Measurements from ENCODE around the gene MRPS10. TPM values are rescaled to one million over a fixed set of nuclear protein-coding genes. Genes with fewer than 3 reads are reported as not detected.

Gene MRPS10
- total RNA-seq = 26.8 TPM

DNA sequence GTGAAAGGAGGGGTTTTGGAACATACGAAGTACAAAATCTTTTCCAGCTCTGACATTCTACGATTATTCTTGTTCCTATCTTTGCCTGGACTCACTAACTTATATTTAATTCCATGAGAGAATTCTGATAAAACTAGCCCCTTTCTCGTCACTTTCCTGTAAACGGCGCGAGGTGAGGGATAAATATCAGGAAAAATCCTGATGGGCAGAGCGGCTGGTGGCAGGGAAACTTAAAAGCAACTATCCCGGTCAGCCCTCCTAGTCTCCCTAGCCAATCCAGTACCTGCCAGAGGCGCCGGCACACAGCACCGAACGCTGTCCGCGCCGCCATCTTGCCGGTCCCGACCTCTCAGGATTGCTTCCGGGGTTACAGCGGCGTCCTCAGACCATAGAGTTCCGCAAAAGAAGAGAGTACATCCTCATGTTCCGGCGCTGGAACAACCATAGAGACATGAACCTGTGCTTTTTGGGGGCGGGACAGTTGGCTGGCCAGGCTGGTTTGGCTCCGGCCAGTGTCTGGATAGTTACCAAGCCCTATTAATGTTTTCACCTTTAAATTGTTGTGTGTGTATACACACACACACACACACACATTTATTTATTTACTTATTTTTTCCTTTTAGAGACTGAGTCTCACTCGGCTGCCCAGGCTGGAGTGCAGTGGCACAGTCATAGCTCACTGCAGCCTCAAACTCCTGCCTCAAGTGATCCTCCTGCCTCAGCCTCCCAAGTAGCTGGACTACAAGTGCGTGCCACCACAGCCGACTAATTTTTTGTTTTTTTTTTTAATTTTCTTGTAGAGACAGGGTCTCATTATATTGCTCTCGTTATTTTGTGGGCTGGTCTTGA, at the start of gene MRPS10:
MRPS10 (minus strand) TSS at position 343 of the 849 bp plus-strand sequence; CDS start at position 331, 12 bp downstream.
- H3K4me3 ChIP-seq (ENCODE audit: low read length) = peak within 1 kb of the TSS; percentile 88
- no peaks in the 10 kb centered on the region for H3K9me3 ChIP-seq (ENCODE audit: low read depth, low read length)
- no peaks in the 10 kb centered on the region for H3K27me3 ChIP-seq (ENCODE audit: insufficient read depth, low read length)
- H3K4me1 ChIP-seq (ENCODE audit: insufficient read depth, low read length) = peaks cover 29% of the 10 kb centered on the region

DNA sequence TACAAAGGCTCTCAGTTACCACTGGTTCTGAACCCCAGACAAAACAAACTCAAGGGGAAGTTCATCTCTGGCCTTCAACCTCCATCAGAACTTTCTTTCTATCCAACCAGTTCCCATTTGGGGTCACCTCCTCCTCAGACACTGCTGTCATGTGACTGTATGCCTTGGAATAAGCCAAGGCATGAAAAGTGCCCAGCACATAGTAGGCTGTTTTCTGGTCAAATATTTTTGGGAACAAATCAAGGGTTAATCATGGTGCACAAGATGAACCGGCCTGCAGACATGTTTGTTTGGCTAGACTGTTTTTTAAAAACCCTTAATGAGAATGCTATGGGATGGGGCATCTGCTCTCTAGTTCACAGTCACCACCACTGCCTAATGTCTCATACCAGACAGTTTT, 48.9 kb upstream of the MRPS10 start:
- H3K9me3 ChIP-seq (ENCODE audit: low read depth, low read length) = no peaks in the 10 kb centered on the region
- H3K4me3 ChIP-seq (ENCODE audit: low read length) = no peak overlapping the region
- H3K4me1 ChIP-seq (ENCODE audit: insufficient read depth, low read length) = no peaks in the 10 kb centered on the region
- H3K27me3 ChIP-seq (ENCODE audit: insufficient read depth, low read length) = no peaks in the 10 kb centered on the region

DNA sequence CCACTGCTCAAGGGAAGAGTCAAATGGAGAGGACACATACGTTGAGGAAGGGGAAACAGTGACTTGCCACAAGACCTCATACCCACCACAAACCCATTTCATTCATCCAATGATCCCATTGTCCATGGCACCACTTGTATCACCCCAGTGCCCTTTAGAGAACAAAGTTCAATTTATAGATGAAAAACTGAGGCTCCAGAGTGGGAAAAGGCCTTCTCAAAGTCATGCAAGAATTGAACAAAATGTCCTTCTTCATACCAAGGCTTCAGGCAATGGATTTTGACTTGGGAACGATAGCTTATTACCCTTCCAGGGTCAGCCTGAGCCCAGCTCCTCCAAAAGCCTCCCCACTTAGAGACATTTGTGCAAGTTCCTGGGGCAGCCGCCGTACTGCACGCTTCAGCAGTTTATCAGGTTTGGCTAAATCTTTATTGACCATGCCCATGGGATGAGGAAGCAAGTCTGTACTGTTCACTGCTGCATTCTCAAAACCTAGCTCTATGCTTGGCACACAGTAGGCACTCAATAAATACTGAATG, 47.3 kb upstream of the MRPS10 start:
- Histone ChIP-seq H3K4me1 (ENCODE audit: insufficient read depth, low read length) (no peaks in the 10 kb centered on the region), H3K9me3 (ENCODE audit: low read depth, low read length) (no peaks in the 10 kb centered on the region)

DNA sequence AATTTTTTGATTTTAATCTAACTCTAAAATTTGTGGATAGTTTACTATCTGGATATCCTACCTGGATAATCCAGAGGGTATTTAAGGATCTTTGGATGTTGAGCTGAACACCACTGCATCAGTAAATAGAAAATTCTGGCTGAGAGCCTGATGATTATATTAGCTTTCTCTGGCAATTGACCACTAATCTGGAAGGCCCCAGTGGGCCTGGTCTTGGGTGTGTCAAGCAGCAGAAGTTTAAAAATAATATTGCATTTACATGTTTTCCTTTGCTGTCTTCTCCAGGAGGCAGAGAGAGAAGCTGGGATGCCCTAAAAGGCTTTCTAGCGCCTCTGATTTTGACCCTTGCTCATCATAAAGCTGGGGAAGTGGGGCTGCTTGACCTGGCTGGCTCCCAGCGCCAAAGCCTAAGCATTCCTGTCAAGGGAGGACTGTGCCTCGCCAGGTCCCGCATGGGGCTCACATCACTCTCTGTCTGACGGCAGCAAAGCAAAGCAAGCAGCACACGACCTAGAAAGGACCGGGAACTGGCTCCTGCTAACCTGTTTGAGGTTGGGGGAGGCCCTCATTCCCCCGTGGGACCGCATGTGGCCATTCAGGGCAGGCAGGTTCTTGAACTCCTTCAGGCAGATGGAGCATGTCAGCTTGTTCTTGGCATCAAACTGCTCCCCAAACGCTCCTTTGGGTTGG, 46.6 kb upstream of the MRPS10 start:
- no peaks in the 10 kb centered on the region for H3K4me1 ChIP-seq (ENCODE audit: insufficient read depth, low read length)
- H3K9me3 ChIP-seq (ENCODE audit: low read depth, low read length) = no peaks in the 10 kb centered on the region
- no peak overlapping the region for H3K4me3 ChIP-seq (ENCODE audit: low read length)
- no peaks in the 10 kb centered on the region for H3K27me3 ChIP-seq (ENCODE audit: insufficient read depth, low read length)

More for the DNA sequence above, 47.3 kb upstream of the MRPS10 start:
- no peaks in the 10 kb centered on the region for H3K27me3 ChIP-seq (ENCODE audit: insufficient read depth, low read length)
- no peak overlapping the region for H3K4me3 ChIP-seq (ENCODE audit: low read length)

DNA sequence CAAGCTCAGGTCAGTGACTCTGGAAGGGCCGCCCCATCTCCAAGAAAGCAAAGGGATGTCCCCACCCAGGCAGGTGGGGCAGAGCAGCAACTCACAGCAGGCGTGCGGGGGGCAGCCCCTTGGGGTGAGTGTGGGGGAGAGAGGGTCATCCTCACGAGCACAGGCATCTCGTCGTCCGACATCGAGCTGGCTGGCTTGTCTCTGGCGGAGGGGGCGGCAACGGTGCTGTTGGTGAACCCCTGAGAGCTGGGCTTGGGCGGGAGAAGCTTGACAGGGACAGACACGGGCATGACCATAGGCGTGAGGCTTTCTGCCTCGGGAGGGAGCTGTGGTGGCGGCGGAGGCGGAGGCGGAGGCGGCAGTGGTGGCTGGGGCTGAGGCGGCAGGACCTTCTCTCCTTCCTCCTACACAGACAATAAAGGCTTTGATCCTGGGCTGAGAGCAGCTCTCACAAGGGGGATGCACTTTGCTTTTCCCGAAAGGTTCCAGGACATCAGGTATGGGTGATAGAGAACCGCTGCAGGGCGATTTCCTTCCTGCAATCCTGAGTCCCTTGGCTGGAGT, 45.6 kb upstream of the MRPS10 start:
- no peaks in the 10 kb centered on the region for H3K27me3 ChIP-seq (ENCODE audit: insufficient read depth, low read length)
- no peaks in the 10 kb centered on the region for H3K4me1 ChIP-seq (ENCODE audit: insufficient read depth, low read length)
- no peak overlapping the region for H3K4me3 ChIP-seq (ENCODE audit: low read length)
- H3K9me3 ChIP-seq (ENCODE audit: low read depth, low read length) = no peaks in the 10 kb centered on the region

DNA sequence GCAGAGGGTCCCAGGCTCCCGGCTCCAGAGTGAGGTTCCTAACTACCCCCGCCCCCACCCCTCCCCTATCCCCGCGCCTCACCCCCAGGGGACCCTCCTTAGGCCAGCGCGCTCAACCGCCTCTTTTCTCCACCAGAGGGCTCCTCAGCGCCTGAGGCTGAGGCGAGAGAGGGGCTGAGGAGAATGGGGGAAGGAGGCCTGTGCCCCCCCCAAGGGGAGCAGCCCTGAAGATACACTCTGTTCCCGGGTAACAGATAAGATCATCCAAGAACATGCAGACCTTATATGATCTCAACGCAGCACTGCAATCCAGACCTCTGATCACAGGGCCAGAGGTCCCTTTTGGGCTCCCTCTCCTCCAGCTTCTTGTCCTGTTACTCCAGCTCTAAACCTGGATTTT, 43.3 kb upstream of the MRPS10 start:
- Histone ChIP-seq H3K27me3 (ENCODE audit: insufficient read depth, low read length) (no peaks in the 10 kb centered on the region), H3K4me3 (ENCODE audit: low read length) (no peak overlapping the region), H3K4me1 (ENCODE audit: insufficient read depth, low read length) (no peaks in the 10 kb centered on the region), H3K9me3 (ENCODE audit: low read depth, low read length) (no peaks in the 10 kb centered on the region)

DNA sequence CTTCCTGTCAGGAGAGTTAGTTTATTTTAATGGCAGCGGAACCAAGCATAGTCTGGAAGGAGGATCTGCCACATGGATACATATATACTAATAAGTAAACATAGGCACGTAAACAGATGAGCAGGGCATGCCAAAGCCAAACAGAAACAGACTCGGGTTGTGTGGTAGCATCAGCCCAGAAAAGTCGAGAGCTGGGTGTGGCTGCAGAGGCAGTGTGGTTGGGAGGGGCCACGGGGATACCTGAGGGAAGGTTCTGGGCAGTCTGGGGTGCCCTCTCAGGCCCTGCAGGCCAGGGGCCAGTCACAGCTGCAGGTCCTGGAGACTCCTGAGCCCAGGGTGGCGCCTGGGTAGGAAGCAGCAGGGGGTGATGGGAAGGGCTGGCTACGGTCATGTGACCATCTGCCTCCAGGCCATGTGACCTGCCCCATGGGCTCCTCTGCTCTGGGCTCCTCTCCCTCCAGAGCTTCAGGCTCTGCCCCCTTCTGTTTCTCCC, 42.8 kb upstream of the MRPS10 start:
- no peaks in the 10 kb centered on the region for H3K27me3 ChIP-seq (ENCODE audit: insufficient read depth, low read length)
- no peak overlapping the region for H3K4me3 ChIP-seq (ENCODE audit: low read length)
- H3K4me1 ChIP-seq (ENCODE audit: insufficient read depth, low read length) = no peaks in the 10 kb centered on the region
- no peaks in the 10 kb centered on the region for H3K9me3 ChIP-seq (ENCODE audit: low read depth, low read length)

DNA sequence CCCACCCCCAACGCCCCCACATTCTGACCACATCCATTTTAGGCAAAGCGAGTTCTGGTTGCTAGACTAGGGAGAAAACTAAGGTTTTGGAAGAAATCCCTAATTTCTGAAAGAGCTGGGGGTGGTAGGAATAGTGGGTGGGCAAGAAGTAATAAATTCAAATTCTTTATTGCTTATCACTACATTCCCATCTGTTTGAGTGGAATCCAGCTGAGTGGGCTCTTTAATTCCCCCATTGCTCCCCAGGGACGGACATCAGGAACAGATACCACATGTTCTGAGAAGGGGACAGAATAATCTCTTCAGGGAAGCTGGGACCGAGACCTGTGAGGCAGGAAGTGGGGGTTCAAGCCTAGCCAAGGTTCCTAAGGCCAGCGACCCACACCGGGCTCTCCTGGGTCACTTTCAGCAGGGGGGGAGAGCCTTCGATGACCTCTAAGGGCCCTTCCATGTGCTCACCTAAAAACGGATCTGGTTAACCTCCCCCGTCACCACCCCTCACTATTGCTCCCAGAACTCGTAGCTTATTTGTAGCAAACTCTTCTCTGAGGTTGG, 42.3 kb upstream of the MRPS10 start:
- Histone ChIP-seq H3K9me3 (ENCODE audit: low read depth, low read length) (no peaks in the 10 kb centered on the region), H3K4me3 (ENCODE audit: low read length) (no peak overlapping the region), H3K27me3 (ENCODE audit: insufficient read depth, low read length) (no peaks in the 10 kb centered on the region), H3K4me1 (ENCODE audit: insufficient read depth, low read length) (no peaks in the 10 kb centered on the region)

DNA sequence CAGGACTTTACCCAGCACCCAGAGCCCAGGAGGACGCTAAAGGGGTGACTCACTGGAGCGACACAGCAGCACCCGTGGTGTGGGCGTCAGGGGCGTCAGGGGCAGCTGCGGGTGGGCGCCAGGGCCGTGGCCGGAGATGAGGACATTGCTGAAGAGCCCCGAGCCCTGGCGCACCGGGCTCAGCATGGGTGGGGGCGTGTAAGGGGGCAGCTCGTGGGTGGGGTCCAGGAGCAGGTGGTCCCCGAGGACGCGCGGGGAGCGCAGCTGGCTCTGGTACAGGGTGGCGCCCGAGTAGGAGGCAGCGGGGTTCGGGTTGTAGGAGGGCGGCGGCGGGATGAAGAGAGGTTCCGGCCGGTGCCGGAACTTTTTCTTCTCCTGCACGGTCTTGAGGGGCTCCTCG, 41.6 kb upstream of the MRPS10 start:
- Histone ChIP-seq H3K27me3 (ENCODE audit: insufficient read depth, low read length) (no peaks in the 10 kb centered on the region), H3K9me3 (ENCODE audit: low read depth, low read length) (no peaks in the 10 kb centered on the region), H3K4me1 (ENCODE audit: insufficient read depth, low read length) (no peaks in the 10 kb centered on the region), H3K4me3 (ENCODE audit: low read length) (no peak overlapping the region)

DNA sequence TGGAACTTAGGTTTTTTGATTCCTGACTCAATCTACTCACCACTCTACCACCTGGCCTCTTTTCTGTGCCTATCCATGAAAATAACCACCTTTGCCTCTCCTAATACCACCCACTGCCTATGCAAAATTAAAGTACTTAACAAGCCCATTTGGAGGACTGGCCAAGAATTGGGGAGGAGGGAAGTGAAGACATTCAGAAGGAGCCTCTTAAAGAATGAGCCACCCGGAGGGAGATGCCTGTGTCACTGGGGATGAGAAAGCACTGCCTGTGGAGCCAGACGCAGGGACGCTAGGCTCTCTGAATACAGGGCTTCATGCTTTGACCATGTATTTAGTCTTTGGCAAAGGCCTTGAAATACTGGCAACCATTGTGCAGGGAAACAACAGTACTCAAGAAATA, 40.0 kb upstream of the MRPS10 start:
- Histone ChIP-seq H3K27me3 (ENCODE audit: insufficient read depth, low read length) (no peaks in the 10 kb centered on the region), H3K4me3 (ENCODE audit: low read length) (no peak overlapping the region), H3K9me3 (ENCODE audit: low read depth, low read length) (no peaks in the 10 kb centered on the region), H3K4me1 (ENCODE audit: insufficient read depth, low read length) (no peaks in the 10 kb centered on the region)

DNA sequence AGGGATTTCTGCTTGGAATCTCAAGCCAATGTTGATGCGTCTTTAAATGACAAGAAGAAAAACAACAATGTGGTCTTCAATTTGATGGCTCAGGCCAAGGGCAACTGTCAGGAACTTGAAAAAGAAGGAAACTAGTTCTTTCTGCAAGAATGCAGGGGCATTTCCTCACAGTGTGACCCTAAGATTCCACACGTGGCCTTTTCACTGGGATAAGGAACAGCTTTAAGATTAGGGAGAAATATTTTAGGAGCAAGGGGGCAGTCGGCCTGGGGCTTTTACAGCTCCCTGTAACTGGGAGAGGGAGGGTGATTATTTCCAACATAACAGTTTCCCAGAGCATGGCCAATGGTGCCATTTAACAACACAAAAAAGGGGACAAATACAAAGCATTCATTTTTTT, 39.4 kb upstream of the MRPS10 start:
- no peaks in the 10 kb centered on the region for H3K4me1 ChIP-seq (ENCODE audit: insufficient read depth, low read length)
- no peak overlapping the region for H3K4me3 ChIP-seq (ENCODE audit: low read length)
- H3K27me3 ChIP-seq (ENCODE audit: insufficient read depth, low read length) = no peaks in the 10 kb centered on the region
- H3K9me3 ChIP-seq (ENCODE audit: low read depth, low read length) = no peaks in the 10 kb centered on the region

DNA sequence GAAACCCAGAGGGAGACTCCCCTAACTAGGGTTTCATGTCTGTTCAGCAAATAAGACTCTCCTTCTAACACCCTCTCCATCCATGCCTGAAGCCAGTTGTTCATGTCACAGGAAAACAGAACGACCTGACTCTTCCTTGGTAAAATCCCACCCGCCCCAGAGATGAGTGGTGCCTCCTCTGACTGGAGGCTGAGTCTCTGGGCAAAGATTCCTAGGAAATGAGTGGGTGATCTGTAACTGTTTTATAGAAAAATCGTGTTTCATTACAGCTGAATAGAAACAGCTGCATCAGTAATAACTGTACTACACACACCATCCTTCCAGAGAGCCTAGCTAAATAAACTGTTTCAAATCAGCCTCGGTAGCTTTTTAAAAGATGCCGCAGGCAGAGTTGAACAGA, 37.4 kb upstream of the MRPS10 start:
- H3K4me3 ChIP-seq (ENCODE audit: low read length) = no peak overlapping the region
- no peaks in the 10 kb centered on the region for H3K4me1 ChIP-seq (ENCODE audit: insufficient read depth, low read length)
- H3K9me3 ChIP-seq (ENCODE audit: low read depth, low read length) = no peaks in the 10 kb centered on the region
- no peaks in the 10 kb centered on the region for H3K27me3 ChIP-seq (ENCODE audit: insufficient read depth, low read length)

DNA sequence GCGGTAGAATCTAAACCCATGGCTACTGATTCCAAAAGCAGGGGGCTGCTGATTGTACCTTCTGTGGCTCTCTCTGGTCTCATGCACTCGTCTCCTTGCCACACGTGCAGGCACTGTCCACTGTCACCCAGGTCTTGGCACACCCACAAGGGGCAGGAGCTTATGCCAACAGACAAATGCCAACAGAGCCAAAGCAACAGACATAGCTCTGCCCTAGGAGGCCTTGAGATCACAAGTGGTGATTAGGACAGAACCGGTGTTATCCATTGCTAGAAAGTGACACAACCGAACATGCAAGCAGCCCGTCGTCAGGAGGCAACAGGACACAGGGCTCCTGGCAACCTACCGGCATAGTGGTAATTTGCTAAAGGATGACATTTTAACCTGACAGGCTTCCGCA, 36.8 kb upstream of the MRPS10 start:
- H3K4me3 ChIP-seq (ENCODE audit: low read length) = no peak overlapping the region
- H3K4me1 ChIP-seq (ENCODE audit: insufficient read depth, low read length) = no peaks in the 10 kb centered on the region
- H3K9me3 ChIP-seq (ENCODE audit: low read depth, low read length) = no peaks in the 10 kb centered on the region
- no peaks in the 10 kb centered on the region for H3K27me3 ChIP-seq (ENCODE audit: insufficient read depth, low read length)

DNA sequence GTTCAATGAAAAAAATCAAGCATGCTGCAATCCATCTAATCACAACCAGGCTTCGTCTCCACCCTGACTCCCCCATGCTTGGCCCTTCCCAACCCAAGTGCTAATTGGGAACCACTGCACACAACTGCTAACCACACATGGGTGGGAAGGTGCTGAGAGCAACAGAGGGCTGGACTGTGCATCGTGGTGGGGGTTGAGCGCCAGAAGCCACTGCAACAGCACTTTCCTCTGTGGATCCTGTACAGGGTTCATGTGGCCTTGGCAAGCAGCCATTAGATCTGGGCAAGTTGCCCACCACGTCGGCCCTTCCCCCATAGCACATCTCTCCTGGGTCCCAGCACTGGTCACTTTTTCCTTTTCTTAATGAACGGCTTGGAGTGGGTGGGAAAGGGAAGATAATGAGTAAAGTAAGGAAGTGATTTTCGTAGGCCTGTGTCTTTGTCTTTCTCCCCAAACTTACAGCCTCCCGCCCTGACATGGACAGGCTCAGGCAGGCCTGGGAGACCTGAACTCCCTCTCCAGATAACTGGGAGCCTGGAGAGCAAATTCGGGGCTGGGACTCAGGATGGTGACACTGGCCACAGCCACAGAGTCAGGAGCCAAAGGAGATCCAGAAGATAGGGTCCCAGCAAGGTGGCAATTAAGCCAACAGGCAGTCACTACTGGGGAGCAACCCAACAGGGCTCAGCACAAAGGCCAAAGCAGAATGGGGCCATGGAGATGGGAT, 34.4 kb upstream of the MRPS10 start:
- H3K9me3 ChIP-seq (ENCODE audit: low read depth, low read length) = no peaks in the 10 kb centered on the region
- H3K27me3 ChIP-seq (ENCODE audit: insufficient read depth, low read length) = no peaks in the 10 kb centered on the region
- no peak overlapping the region for H3K4me3 ChIP-seq (ENCODE audit: low read length)
- H3K4me1 ChIP-seq (ENCODE audit: insufficient read depth, low read length) = no peaks in the 10 kb centered on the region

Data from mononuclear cell (primary cell).